GM10266 (cell line): ENCODE results near the gene CCNQ.
A peak's percentile ranks its signal among the peaks of the same experiment; 100 is the strongest.

ENCODE experiments used
- DNase-seq: peaks from one replicate; pipeline ENCODE4 v3.0.0; 2012; ENCODE audit errors: extremely low spot score
- CTCF ChIP-seq: IDR thresholded peaks from 2 replicates; pipeline ENCODE4 v1.5.1; 2012; ENCODE audit warnings: mild to moderate bottlenecking, low read depth; ENCODE audit not compliant: control insufficient read depth, insufficient read depth; ENCODE audit errors: missing control alignments

The CCNQ gene

GRCh38 chrX:153598541-153599191 is at the start of gene CCNQ:
CCNQ (minus strand) TSS chrX:153599139; CDS start chrX:153599073, 66 bp downstream.
- no peak for TF ChIP-seq CTCF
- peak; percentile 22 for DNase-seq

- no peak for TF ChIP-seq CTCF
- no peak for DNase-seq
These were observed 48.8 kb upstream of the CCNQ start for GRCh38 chrX:153647461-153648357.

- no peak for TF ChIP-seq CTCF
- no peak for DNase-seq
These were observed 47.9 kb upstream of the CCNQ start, which contains the start of gene DUSP9 for GRCh38 chrX:153646620-153647373. DUSP9 (plus strand) TSS chrX:153647203; CDS start chrX:153647954, 751 bp downstream.

GRCh38 chrX:153645921-153646488 is 47.1 kb upstream of the CCNQ start:
- no peak for DNase-seq

GRCh38 chrX:153645151-153645550 is 46.2 kb upstream of the CCNQ start:
- DNase-seq = no peak
- no peak for TF ChIP-seq CTCF

More at GRCh38 chrX:153645921-153646488, 47.1 kb upstream of the CCNQ start:
- TF ChIP-seq CTCF = no peak

- no peak for DNase-seq
- TF ChIP-seq CTCF = no peak
These were observed 45.6 kb upstream of the CCNQ start for GRCh38 chrX:153644356-153645125.
